ENCODE data around the gene MYH14. TPM values are rescaled to one million over a fixed set of nuclear protein-coding genes. Genes with fewer than 3 reads are reported as not detected.

MYH14 gene
- total RNA-seq, 2 experiments from 2014 or later = not detected

- no peak for ATAC-seq (ENCODE audit: low read depth)
Measured at GRCh38 chr19:50202386-50202785, 1.0 kb upstream of the MYH14 start.

GRCh38 chr19:50202962-50203280, 501 bp upstream of the MYH14 start:
- no peak overlapping the region for H3K27ac Mint-ChIP-seq
- no peaks in the 10 kb centered on the region for H3K36me3 Mint-ChIP-seq
- H3K4me1 Mint-ChIP-seq = no peaks in the 10 kb centered on the region
- peaks cover 47% of the 10 kb centered on the region for H3K27me3 Mint-ChIP-seq
- no peak for ATAC-seq (ENCODE audit: low read depth)
- no peak overlapping the region for H3K4me3 Mint-ChIP-seq
- DNase-seq = no peak
- POLR2A ChIA-PET = no interaction called here
- H3K9me3 Mint-ChIP-seq = no peaks in the 10 kb centered on the region

More at GRCh38 chr19:50202386-50202785, 1.0 kb upstream of the MYH14 start:
- POLR2A ChIA-PET = no interaction called here
- H3K27me3 Mint-ChIP-seq = peaks cover 47% of the 10 kb centered on the region
- H3K4me1 Mint-ChIP-seq = no peaks in the 10 kb centered on the region
- no peak overlapping the region for H3K4me3 Mint-ChIP-seq
- no peaks in the 10 kb centered on the region for H3K36me3 Mint-ChIP-seq
- DNase-seq = no peak
- H3K27ac Mint-ChIP-seq = no peak overlapping the region
- H3K9me3 Mint-ChIP-seq = no peaks in the 10 kb centered on the region

- H3K9me3 Mint-ChIP-seq = no peaks in the 10 kb centered on the region
- H3K27me3 Mint-ChIP-seq = peaks cover 41% of the 10 kb centered on the region
- no peak overlapping the region for H3K4me3 Mint-ChIP-seq
- no peak for ATAC-seq (ENCODE audit: low read depth)
- no peaks in the 10 kb centered on the region for H3K4me1 Mint-ChIP-seq
- no peak overlapping the region for H3K27ac Mint-ChIP-seq
- no peak for DNase-seq
- H3K36me3 Mint-ChIP-seq = no peaks in the 10 kb centered on the region
- POLR2A ChIA-PET = no interaction called here
Measured at GRCh38 chr19:50204081-50204428, 633 bp downstream of the MYH14 start.

- Mint-ChIP-seq H3K36me3 (no peaks in the 10 kb centered on the region), H3K4me3 (no peak overlapping the region), H3K4me1 (no peaks in the 10 kb centered on the region), H3K27me3 (peaks cover 38% of the 10 kb centered on the region), H3K27ac (no peak overlapping the region), H3K9me3 (no peaks in the 10 kb centered on the region)
- POLR2A ChIA-PET = no interaction called here
- DNase-seq (no peak), ATAC-seq (ENCODE audit: low read depth) (no peak)
Measured at GRCh38 chr19:50204811-50205675, 1.6 kb downstream of the MYH14 start.

- no peaks in the 10 kb centered on the region for H3K4me1 Mint-ChIP-seq
- no peaks in the 10 kb centered on the region for H3K9me3 Mint-ChIP-seq
- H3K27me3 Mint-ChIP-seq = peaks cover 38% of the 10 kb centered on the region
- ATAC-seq (ENCODE audit: low read depth) = no peak
- H3K36me3 Mint-ChIP-seq = no peaks in the 10 kb centered on the region
- DNase-seq = no peak
- POLR2A ChIA-PET = no interaction called here
- H3K4me3 Mint-ChIP-seq = no peak overlapping the region
- no peak overlapping the region for H3K27ac Mint-ChIP-seq
Measured at GRCh38 chr19:50205681-50206138, 2.3 kb downstream of the MYH14 start.

GRCh38 chr19:50206191-50206590, 2.8 kb downstream of the MYH14 start:
- Mint-ChIP-seq H3K4me1 (no peaks in the 10 kb centered on the region), H3K36me3 (no peaks in the 10 kb centered on the region), H3K9me3 (no peaks in the 10 kb centered on the region), H3K27ac (no peak overlapping the region), H3K27me3 (peaks cover 37% of the 10 kb centered on the region), H3K4me3 (no peak overlapping the region)
- DNase-seq = no peak
- ATAC-seq (ENCODE audit: low read depth) = no peak
- POLR2A ChIA-PET = no interaction called here

GRCh38 chr19:50207730-50208129, 4.3 kb downstream of the MYH14 start:
- POLR2A ChIA-PET = no interaction called here
- Mint-ChIP-seq H3K4me3 (no peak overlapping the region), H3K27me3 (peaks cover 27% of the 10 kb centered on the region), H3K27ac (no peak overlapping the region), H3K9me3 (peaks cover 1% of the 10 kb centered on the region), H3K4me1 (no peaks in the 10 kb centered on the region), H3K36me3 (no peaks in the 10 kb centered on the region)
- DNase-seq = no peak
- no peak for ATAC-seq (ENCODE audit: low read depth)

- no peaks in the 10 kb centered on the region for H3K36me3 Mint-ChIP-seq
- no peak overlapping the region for H3K27ac Mint-ChIP-seq
- DNase-seq (no peak), ATAC-seq (ENCODE audit: low read depth) (no peak)
- POLR2A ChIA-PET = no interaction called here
- H3K9me3 Mint-ChIP-seq = peaks cover 1% of the 10 kb centered on the region
- no peak overlapping the region for H3K4me3 Mint-ChIP-seq
- no peaks in the 10 kb centered on the region for H3K4me1 Mint-ChIP-seq
- peaks cover 21% of the 10 kb centered on the region for H3K27me3 Mint-ChIP-seq
Measured at GRCh38 chr19:50209131-50209530, 5.7 kb downstream of the MYH14 start.

GRCh38 chr19:50210425-50210824, 7.0 kb downstream of the MYH14 start:
- H3K36me3 Mint-ChIP-seq = no peaks in the 10 kb centered on the region
- ATAC-seq (ENCODE audit: low read depth) = no peak
- POLR2A ChIA-PET = no interaction called here
- no peak for DNase-seq
- H3K27me3 Mint-ChIP-seq = peaks cover 12% of the 10 kb centered on the region
- no peak overlapping the region for H3K27ac Mint-ChIP-seq
- no peaks in the 10 kb centered on the region for H3K4me1 Mint-ChIP-seq
- peaks cover 1% of the 10 kb centered on the region for H3K9me3 Mint-ChIP-seq
- H3K4me3 Mint-ChIP-seq = no peak overlapping the region

GRCh38 chr19:50213925-50214324, 10.5 kb downstream of the MYH14 start:
- Mint-ChIP-seq H3K27ac (no peak overlapping the region), H3K9me3 (peaks cover 1% of the 10 kb centered on the region), H3K4me1 (no peaks in the 10 kb centered on the region), H3K4me3 (no peak overlapping the region), H3K36me3 (no peaks in the 10 kb centered on the region), H3K27me3 (no peaks in the 10 kb centered on the region)
- DNase-seq (no peak), ATAC-seq (ENCODE audit: low read depth) (no peak)
- POLR2A ChIA-PET = no interaction called here

GRCh38 chr19:50214699-50215543, 11.5 kb downstream of the MYH14 start:
- peaks cover 1% of the 10 kb centered on the region for H3K9me3 Mint-ChIP-seq
- no peak overlapping the region for H3K4me3 Mint-ChIP-seq
- no peak for ATAC-seq (ENCODE audit: low read depth)
- no peaks in the 10 kb centered on the region for H3K27me3 Mint-ChIP-seq
- POLR2A ChIA-PET = no interaction called here
- no peaks in the 10 kb centered on the region for H3K36me3 Mint-ChIP-seq
- no peak overlapping the region for H3K27ac Mint-ChIP-seq
- DNase-seq = no peak
- no peaks in the 10 kb centered on the region for H3K4me1 Mint-ChIP-seq

GRCh38 chr19:50215820-50216219, 12.4 kb downstream of the MYH14 start:
- Mint-ChIP-seq H3K4me3 (no peak overlapping the region), H3K27me3 (no peaks in the 10 kb centered on the region), H3K9me3 (peaks cover 1% of the 10 kb centered on the region), H3K27ac (no peak overlapping the region), H3K36me3 (no peaks in the 10 kb centered on the region), H3K4me1 (no peaks in the 10 kb centered on the region)
- ATAC-seq (ENCODE audit: low read depth) = no peak
- POLR2A ChIA-PET = no interaction called here
- no peak for DNase-seq

- no peaks in the 10 kb centered on the region for H3K36me3 Mint-ChIP-seq
- H3K9me3 Mint-ChIP-seq = peaks cover 6% of the 10 kb centered on the region
- no peak overlapping the region for H3K4me3 Mint-ChIP-seq
- no peak overlapping the region for H3K27ac Mint-ChIP-seq
- ATAC-seq (ENCODE audit: low read depth) (no peak), DNase-seq (no peak)
- POLR2A ChIA-PET = no interaction called here
- H3K4me1 Mint-ChIP-seq = no peaks in the 10 kb centered on the region
- H3K27me3 Mint-ChIP-seq = no peaks in the 10 kb centered on the region
Measured at GRCh38 chr19:50221087-50221486, 17.7 kb downstream of the MYH14 start.
